DND-41 (cell line): ENCODE results near the gene NLRX1.

Source experiments
- ATAC-seq: fragments of 200-7000 bp; cut with Tn5 transposase; 3 replicates; pipeline ENCODE4 v1.9.1; 2021; ENCODE audit warnings: low read depth; ENCODE audit not compliant: insufficient read depth
- DNase-seq: peaks from one replicate; pipeline ENCODE4 v3.0.0-alpha.2; 2020
- H2AFZ ChIP-seq: 2 replicates; pipeline ENCODE4 v1.6.0; 2012; ENCODE audit warnings: low read depth, low read length
- H3K27ac ChIP-seq: 2 replicates; pipeline ENCODE4 v1.5.1; 2012; ENCODE audit warnings: low read length, inconsistent platforms
- H3K27me3 ChIP-seq: fragments of 200-600 bp; sonication (generic); 2 replicates; pipeline ENCODE4 v1.6.0; 2012; ENCODE audit warnings: low read length, mild to moderate bottlenecking, inconsistent platforms; ENCODE audit not compliant: insufficient read depth, poor library complexity
- H3K36me3 ChIP-seq: 2 replicates; pipeline ENCODE4 v1.5.1; 2012; ENCODE audit warnings: low read length, inconsistent platforms; ENCODE audit not compliant: insufficient read depth
- H3K4me1 ChIP-seq: 2 replicates; pipeline ENCODE4 v1.5.1; 2012; ENCODE audit warnings: mild to moderate bottlenecking, low read length; ENCODE audit not compliant: insufficient read depth
- H3K4me2 ChIP-seq: 2 replicates; pipeline ENCODE4 v1.6.0; 2012; ENCODE audit warnings: mild to moderate bottlenecking, moderate library complexity, low read length, inconsistent platforms; ENCODE audit not compliant: insufficient read depth
- H3K4me3 ChIP-seq, 2 experiments: fragments of 200-600 bp in 1 of 2; shearing (Covaris generic) in 1 of 2; 2 replicates each; pipeline ENCODE4 v1.5.1; 2012 to 2016; ENCODE audit warnings: inconsistent platforms in 2 of 2, low read length in 2 of 2, mild to moderate bottlenecking in 2 of 2, low read depth in 1 of 2, moderate library complexity in 1 of 2
- H3K79me2 ChIP-seq: 2 replicates; pipeline ENCODE4 v1.6.0; 2012; ENCODE audit warnings: low read length, inconsistent platforms; ENCODE audit not compliant: insufficient read depth
- H3K9ac ChIP-seq: 2 replicates; pipeline ENCODE4 v1.6.0; 2012; ENCODE audit warnings: low read depth, mild to moderate bottlenecking, inconsistent platforms, low read length, moderate library complexity
- H3K9me3 ChIP-seq: 2 replicates; pipeline ENCODE4 v1.5.1; 2012; ENCODE audit warnings: low read length, moderate library complexity, mild to moderate bottlenecking, inconsistent platforms; ENCODE audit not compliant: insufficient read depth, severe bottlenecking
- H4K20me1 ChIP-seq: 2 replicates; pipeline ENCODE4 v1.6.0; 2012; ENCODE audit warnings: low read length; ENCODE audit not compliant: insufficient read depth
- EZH2 ChIP-seq: IDR thresholded peaks from 3 replicates; pipeline ENCODE4 v1.6.1; 2012; ENCODE audit warnings: borderline replicate concordance, low read depth, mild to moderate bottlenecking, moderate library complexity, low read length, inconsistent platforms; ENCODE audit not compliant: severe bottlenecking
- TF ChIP-seq, protein P1 (sequence below): IDR thresholded peaks from 2 replicates; pipeline ENCODE4 v1.5.1; 2012; ENCODE audit warnings: borderline replicate concordance, low read length, moderate library complexity, mild to moderate bottlenecking; ENCODE audit not compliant: poor library complexity, severe bottlenecking; ENCODE audit errors: extremely low read depth

Gene NLRX1

DNA sequence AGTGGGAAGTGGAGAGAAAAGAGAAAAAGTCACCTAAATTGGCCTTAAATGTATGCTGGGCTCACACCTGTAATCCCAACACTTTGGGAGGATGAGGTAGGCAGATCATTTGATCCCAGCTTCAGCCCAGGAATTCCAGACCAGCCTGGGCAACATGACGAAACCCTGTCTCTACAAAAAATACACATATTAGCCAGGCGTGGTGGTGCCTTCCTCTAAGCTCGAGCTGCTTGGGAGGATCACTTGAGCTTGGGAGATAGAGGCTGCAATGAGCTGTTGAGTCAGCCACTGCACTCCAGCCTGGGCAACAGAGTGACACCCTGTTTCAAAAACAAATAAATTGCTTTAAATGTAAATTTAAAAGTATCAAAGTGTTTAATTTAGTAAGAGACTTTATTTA is 41.5 kb downstream of the NLRX1 start:
- Histone ChIP-seq H3K27me3 (no peaks in the 10 kb centered on the region), H3K27ac (no peak overlapping the region), H4K20me1 (peaks cover 18% of the 10 kb centered on the region; the same call in 1 of the 2 replicates), H3K79me2 (peaks cover 87% of the 10 kb centered on the region), H3K9me3 (no peaks in the 10 kb centered on the region), H3K4me3 (no peak overlapping the region), H2AFZ (no peak overlapping the region), H3K4me1 (peaks cover 35% of the 10 kb centered on the region), H3K9ac (no peak overlapping the region), H3K4me2 (no peak overlapping the region), H3K36me3 (no peaks in the 10 kb centered on the region; the same call in 1 of the 2 replicates)
- ATAC-seq: no peak
- no peak for DNase-seq
- TF ChIP-seq EZH2: no peak
- TF ChIP-seq, protein P1, sequence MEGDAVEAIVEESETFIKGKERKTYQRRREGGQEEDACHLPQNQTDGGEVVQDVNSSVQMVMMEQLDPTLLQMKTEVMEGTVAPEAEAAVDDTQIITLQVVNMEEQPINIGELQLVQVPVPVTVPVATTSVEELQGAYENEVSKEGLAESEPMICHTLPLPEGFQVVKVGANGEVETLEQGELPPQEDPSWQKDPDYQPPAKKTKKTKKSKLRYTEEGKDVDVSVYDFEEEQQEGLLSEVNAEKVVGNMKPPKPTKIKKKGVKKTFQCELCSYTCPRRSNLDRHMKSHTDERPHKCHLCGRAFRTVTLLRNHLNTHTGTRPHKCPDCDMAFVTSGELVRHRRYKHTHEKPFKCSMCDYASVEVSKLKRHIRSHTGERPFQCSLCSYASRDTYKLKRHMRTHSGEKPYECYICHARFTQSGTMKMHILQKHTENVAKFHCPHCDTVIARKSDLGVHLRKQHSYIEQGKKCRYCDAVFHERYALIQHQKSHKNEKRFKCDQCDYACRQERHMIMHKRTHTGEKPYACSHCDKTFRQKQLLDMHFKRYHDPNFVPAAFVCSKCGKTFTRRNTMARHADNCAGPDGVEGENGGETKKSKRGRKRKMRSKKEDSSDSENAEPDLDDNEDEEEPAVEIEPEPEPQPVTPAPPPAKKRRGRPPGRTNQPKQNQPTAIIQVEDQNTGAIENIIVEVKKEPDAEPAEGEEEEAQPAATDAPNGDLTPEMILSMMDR: no peak

DNA sequence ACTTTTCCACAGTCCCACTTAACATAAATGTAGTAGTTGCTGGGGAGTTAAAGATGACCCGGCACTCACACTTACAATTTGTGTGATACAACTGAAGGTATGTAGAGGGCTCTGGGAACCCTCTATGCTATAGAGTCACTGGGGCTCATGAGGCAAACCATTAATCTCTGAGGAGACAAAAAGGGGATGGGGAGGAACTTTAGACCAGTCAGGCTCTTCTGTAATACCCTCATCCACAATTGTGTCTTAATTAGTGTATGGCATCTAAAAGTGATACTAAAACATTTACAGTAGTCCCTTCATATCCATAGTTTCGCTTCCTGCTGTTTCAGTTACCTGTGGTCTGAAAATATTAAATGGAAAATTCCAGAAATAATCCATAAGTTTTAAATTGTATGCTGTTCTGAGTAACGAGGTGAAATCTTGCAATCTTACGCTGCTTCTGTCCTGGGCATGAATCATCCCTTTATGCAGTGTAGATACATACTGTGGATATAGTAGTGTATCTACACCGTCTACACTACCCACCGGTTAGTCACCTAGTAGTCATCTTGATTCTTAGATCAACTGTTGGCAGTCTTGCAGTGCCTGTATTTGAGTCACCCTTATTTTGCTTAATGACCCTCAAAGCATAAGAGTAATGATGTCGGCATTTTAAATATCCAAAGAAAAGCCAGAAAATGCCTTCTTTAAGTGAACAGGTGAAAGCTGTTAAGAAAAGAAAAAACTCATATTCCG is 49.8 kb downstream of the NLRX1 start:
- Histone ChIP-seq H3K4me2 (no peak overlapping the region), H3K27ac (no peak overlapping the region)

GRCh38 chr11:119222308-119222707 is 53.8 kb downstream of the NLRX1 start:
- H3K4me1 ChIP-seq: peaks cover 6% of the 10 kb centered on the region; the same call in 1 of the 2 replicates
- no peaks in the 10 kb centered on the region for H3K9me3 ChIP-seq
- H2AFZ ChIP-seq: no peak overlapping the region
- ATAC-seq: no peak
- no peak overlapping the region for H3K27ac ChIP-seq
- TF ChIP-seq, protein P1: no peak
- TF ChIP-seq EZH2: no peak
- peaks cover 89% of the 10 kb centered on the region for H3K79me2 ChIP-seq
- H3K4me3 ChIP-seq: no peak overlapping the region
- no peak overlapping the region for H3K4me2 ChIP-seq
- H3K27me3 ChIP-seq: no peaks in the 10 kb centered on the region
- H3K9ac ChIP-seq: no peak overlapping the region
- no peak for DNase-seq
- peaks cover 25% of the 10 kb centered on the region for H4K20me1 ChIP-seq
- no peaks in the 10 kb centered on the region for H3K36me3 ChIP-seq

More for the DNA sequence above, 49.8 kb downstream of the NLRX1 start:
- Histone ChIP-seq H3K4me3 (no peak overlapping the region), H2AFZ (no peak overlapping the region), H3K9me3 (no peaks in the 10 kb centered on the region), H3K27me3 (no peaks in the 10 kb centered on the region), H4K20me1 (peaks cover 33% of the 10 kb centered on the region), H3K4me1 (no peaks in the 10 kb centered on the region), H3K36me3 (no peaks in the 10 kb centered on the region), H3K79me2 (peaks cover 92% of the 10 kb centered on the region), H3K9ac (no peak overlapping the region)
- no peak for ATAC-seq
- no peak for DNase-seq
- no peak for TF ChIP-seq EZH2
- TF ChIP-seq, protein P1: no peak
